MM.1S (cell line): ENCODE measurements around the gene PPP4R3A.
"Not testable (repeated sequence)": the region's sequence is repeated elsewhere in the genome, so short reads cannot be mapped to it uniquely, and the experiment has no call there.

Source experiments
- DNase-seq: peaks from one replicate; pipeline ENCODE4 v3.0.0-alpha.2; 2015
- H2AFZ ChIP-seq: fragments of 300-600 bp; sonication (generic); 2 replicates; pipeline ENCODE4 v1.6.0; 2016; ENCODE audit warnings: antibody characterized with exemption, low read length
- H3F3A ChIP-seq: fragments of 300-600 bp; sonication (generic); 2 replicates; pipeline ENCODE4 v1.6.1; 2016; ENCODE audit warnings: mild to moderate bottlenecking, antibody characterized with exemption, low read length, moderate library complexity, mixed read lengths; ENCODE audit not compliant: insufficient read depth
- H3K27ac ChIP-seq: fragments of 300-600 bp; sonication (generic); 2 replicates; pipeline ENCODE4 v1.5.1; 2016; ENCODE audit warnings: mild to moderate bottlenecking, low read length
- H3K27me3 ChIP-seq: fragments of 300-600 bp; sonication (generic); replicated peaks from 2 replicates; pipeline ENCODE4 v1.6.0; 2016; ENCODE audit warnings: low read length; ENCODE audit not compliant: insufficient read depth
- H3K36me3 ChIP-seq: fragments of 300-600 bp; sonication (generic); replicated peaks from 2 replicates; pipeline ENCODE4 v1.6.1; 2016; ENCODE audit warnings: mild to moderate bottlenecking, low read length, mixed read lengths; ENCODE audit not compliant: insufficient read depth
- H3K4me1 ChIP-seq: fragments of 300-600 bp; sonication (generic); 2 replicates; pipeline ENCODE4 v1.6.1; 2016; ENCODE audit warnings: low read length, mixed read lengths
- H3K4me2 ChIP-seq: fragments of 300-600 bp; sonication (generic); 2 replicates; pipeline ENCODE4 v1.6.0; 2016; ENCODE audit warnings: low read depth, low read length
- H3K4me3 ChIP-seq: fragments of 300-600 bp; sonication (generic); 2 replicates; pipeline ENCODE4 v1.5.1; 2016; ENCODE audit warnings: low read length, mixed read lengths
- H3K79me2 ChIP-seq: fragments of 300-600 bp; sonication (generic); 2 replicates; pipeline ENCODE4 v1.6.1; 2016; ENCODE audit warnings: mixed run types, low read length, mixed read lengths
- H3K9ac ChIP-seq: fragments of 300-600 bp; sonication (generic); 2 replicates; pipeline ENCODE4 v1.6.1; 2016; ENCODE audit warnings: low read length, mixed read lengths
- H3K9me2 ChIP-seq: fragments of 300-600 bp; sonication (generic); replicated peaks from 2 replicates; pipeline ENCODE4 v1.6.1; 2016; ENCODE audit warnings: mild to moderate bottlenecking, low read length, mixed read lengths; ENCODE audit not compliant: insufficient read depth
- H3K9me3 ChIP-seq: fragments of 300-600 bp; sonication (generic); replicated peaks from 2 replicates; pipeline ENCODE4 v1.6.1; 2016; ENCODE audit warnings: mild to moderate bottlenecking, low read length, mixed read lengths; ENCODE audit not compliant: insufficient read depth
- H4K20me1 ChIP-seq: fragments of 300-600 bp; sonication (generic); 2 replicates; pipeline ENCODE4 v1.6.1; 2016; ENCODE audit warnings: mild to moderate bottlenecking, low read length, moderate library complexity, mixed read lengths; ENCODE audit not compliant: insufficient read depth
- EZH2 ChIP-seq: fragments of 300-600 bp; sonication (generic); optimal IDR thresholded peaks from 2 replicates; pipeline ENCODE3; 2017; ENCODE audit warnings: low read depth, mild to moderate bottlenecking, antibody characterized with exemption, low read length, mixed read lengths
- EZH2phosphoT487 ChIP-seq: fragments of 300-600 bp; sonication (generic); IDR thresholded peaks from 2 replicates; pipeline ENCODE4 v1.6.1; 2018; ENCODE audit warnings: antibody characterized with exemption, low read length
- TF ChIP-seq, protein P1 (sequence below): fragments of 300-600 bp; sonication (generic); IDR thresholded peaks from 2 replicates; pipeline ENCODE4 v1.5.1; 2016; ENCODE audit warnings: antibody characterized with exemption, low read length, mixed read lengths

The PPP4R3A gene

DNA sequence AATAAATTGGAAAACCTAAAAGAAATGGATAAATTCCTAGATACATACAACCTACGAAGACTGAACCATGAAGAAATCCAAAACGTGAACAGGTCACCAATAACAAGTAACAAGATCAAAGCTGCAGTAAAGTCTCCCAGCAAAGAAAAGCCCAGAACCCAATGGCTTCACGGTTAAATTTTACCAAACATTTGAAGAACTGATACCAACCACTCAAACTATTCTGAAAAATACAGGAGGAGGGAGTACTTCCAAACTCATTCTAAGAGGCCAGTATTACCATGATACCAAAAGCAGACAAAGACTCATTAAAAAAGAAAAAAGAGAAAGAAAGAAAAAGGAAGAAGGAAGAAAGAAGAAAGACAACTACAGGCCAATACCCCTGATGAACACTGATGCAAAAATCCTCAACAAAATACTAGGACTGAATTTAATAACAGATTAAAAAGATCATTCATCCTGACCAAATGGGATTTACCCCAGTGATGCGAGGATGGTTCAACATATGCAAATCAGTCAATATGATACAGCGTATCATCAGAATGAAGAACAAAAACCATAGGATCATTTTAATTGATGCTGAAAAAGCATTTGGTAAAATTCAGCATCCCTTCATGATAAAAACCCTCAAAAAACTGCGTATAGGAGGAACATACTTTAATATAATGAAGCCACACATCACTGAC lies 65.6 kb downstream of the PPP4R3A start:
- H3K9ac ChIP-seq, result no peak overlapping the region
- no peak overlapping the region for H3K27ac ChIP-seq
- TF ChIP-seq EZH2 (no peak), EZH2phosphoT487 (no peak)
- no peaks in the 10 kb centered on the region for H3K27me3 ChIP-seq
- H3F3A ChIP-seq, result no peaks in the 10 kb centered on the region
- no peaks in the 10 kb centered on the region for H3K9me3 ChIP-seq
- H3K4me1 ChIP-seq, result no peaks in the 10 kb centered on the region
- H4K20me1 ChIP-seq, result no peaks in the 10 kb centered on the region
- DNase-seq, result no peak
- H3K4me2 ChIP-seq, result no peak overlapping the region
- H3K36me3 ChIP-seq, result no peaks in the 10 kb centered on the region
- no peaks in the 10 kb centered on the region for H3K79me2 ChIP-seq
- H3K4me3 ChIP-seq, result no peak overlapping the region
- no peaks in the 10 kb centered on the region for H3K9me2 ChIP-seq
- no peak overlapping the region for H2AFZ ChIP-seq

DNA sequence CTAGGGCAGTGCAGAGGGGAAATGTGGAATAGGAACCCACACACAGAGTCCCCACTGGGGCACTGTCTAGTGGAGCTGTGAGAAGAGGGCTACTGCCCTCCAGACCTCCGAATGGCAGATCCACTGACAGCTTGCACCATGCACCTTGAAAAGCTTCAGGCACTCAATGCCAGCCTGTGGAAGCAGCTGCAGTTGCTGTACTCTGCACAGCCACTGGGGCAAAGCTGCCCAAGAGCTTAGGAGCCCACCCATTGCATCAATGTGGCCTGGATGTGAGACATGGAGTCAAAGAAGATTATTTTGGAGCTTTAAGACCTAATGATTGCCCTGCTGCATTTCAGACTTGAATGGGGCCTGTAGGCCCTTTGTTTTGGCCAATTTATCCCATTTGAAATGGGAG lies 70.8 kb downstream of the PPP4R3A start:
- DNase-seq, result no peak
- no peak overlapping the region for H2AFZ ChIP-seq
- no peaks in the 10 kb centered on the region for H3K9me3 ChIP-seq
- no peak overlapping the region for H3K4me3 ChIP-seq
- H3K9me2 ChIP-seq, result no peaks in the 10 kb centered on the region
- no peaks in the 10 kb centered on the region for H3K4me1 ChIP-seq
- H3K9ac ChIP-seq, result no peak overlapping the region
- no peaks in the 10 kb centered on the region for H3K27me3 ChIP-seq
- no peaks in the 10 kb centered on the region for H3K36me3 ChIP-seq
- TF ChIP-seq EZH2phosphoT487, result no peak
- no peaks in the 10 kb centered on the region for H3K79me2 ChIP-seq
- no peak overlapping the region for H3K27ac ChIP-seq
- H3K4me2 ChIP-seq, result no peak overlapping the region
- H3F3A ChIP-seq, result no peaks in the 10 kb centered on the region
- H4K20me1 ChIP-seq, result no peaks in the 10 kb centered on the region

DNA sequence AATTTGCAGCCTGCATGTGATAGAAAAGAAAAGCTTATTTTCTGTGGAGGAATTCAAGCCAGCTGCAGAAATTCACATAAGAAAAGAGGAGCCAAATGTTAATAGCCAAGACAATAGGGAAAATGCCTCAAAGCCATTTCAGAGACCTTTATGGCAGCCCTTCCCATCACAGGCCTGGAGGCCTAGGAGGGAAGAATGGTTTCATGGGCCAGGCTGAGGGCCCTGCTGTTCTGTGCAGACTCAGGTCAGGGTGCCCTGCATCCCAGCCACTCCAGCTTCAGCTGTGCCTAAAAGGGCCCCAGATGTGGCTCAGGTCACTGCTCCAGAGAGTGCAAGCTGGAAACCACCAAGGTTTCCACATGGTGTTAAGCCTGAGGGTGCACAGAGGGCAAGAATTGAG lies 71.3 kb downstream of the PPP4R3A start:
- no peak for DNase-seq
- Histone ChIP-seq H3K4me3 (no peak overlapping the region), H3K27me3 (no peaks in the 10 kb centered on the region), H3K36me3 (no peaks in the 10 kb centered on the region), H3K79me2 (no peaks in the 10 kb centered on the region), H3K9me3 (no peaks in the 10 kb centered on the region), H3F3A (no peaks in the 10 kb centered on the region), H3K27ac (no peak overlapping the region), H3K4me1 (no peaks in the 10 kb centered on the region), H3K9me2 (no peaks in the 10 kb centered on the region), H3K9ac (no peak overlapping the region), H3K4me2 (no peak overlapping the region), H2AFZ (no peak overlapping the region), H4K20me1 (no peaks in the 10 kb centered on the region)
- TF ChIP-seq EZH2phosphoT487, result no peak
- TF ChIP-seq, protein P1, sequence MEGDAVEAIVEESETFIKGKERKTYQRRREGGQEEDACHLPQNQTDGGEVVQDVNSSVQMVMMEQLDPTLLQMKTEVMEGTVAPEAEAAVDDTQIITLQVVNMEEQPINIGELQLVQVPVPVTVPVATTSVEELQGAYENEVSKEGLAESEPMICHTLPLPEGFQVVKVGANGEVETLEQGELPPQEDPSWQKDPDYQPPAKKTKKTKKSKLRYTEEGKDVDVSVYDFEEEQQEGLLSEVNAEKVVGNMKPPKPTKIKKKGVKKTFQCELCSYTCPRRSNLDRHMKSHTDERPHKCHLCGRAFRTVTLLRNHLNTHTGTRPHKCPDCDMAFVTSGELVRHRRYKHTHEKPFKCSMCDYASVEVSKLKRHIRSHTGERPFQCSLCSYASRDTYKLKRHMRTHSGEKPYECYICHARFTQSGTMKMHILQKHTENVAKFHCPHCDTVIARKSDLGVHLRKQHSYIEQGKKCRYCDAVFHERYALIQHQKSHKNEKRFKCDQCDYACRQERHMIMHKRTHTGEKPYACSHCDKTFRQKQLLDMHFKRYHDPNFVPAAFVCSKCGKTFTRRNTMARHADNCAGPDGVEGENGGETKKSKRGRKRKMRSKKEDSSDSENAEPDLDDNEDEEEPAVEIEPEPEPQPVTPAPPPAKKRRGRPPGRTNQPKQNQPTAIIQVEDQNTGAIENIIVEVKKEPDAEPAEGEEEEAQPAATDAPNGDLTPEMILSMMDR, result no peak
- TF ChIP-seq EZH2, result no peak

DNA sequence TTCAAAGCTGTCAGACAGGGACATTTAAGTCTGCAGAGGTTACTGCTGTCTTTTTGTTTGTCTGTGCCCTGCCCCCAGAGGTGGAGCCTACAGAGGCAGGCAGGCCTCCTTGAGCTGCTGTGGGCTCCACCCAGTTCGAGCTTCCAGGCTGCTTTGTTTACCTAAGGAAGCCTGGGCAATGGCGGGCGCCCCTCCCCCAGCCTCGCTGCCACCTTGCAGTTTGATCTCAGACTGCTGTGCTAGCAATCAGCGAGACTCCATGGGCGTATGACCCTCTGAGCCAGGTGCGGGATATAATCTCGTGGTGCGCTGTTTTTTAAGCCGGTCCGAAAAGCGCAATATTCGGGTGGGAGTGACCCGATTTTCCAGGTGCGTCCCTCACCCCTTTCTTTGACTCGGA lies 73.8 kb downstream of the PPP4R3A start:
- not testable (repeated sequence) for H3K27me3 ChIP-seq, H3K27ac ChIP-seq, H3K4me3 ChIP-seq, H3K79me2 ChIP-seq, H3K9me3 ChIP-seq, H3K4me1 ChIP-seq, H2AFZ ChIP-seq, DNase-seq, H3K36me3 ChIP-seq, H3F3A ChIP-seq, H3K9ac ChIP-seq, H3K4me2 ChIP-seq, H4K20me1 ChIP-seq, H3K9me2 ChIP-seq

DNA sequence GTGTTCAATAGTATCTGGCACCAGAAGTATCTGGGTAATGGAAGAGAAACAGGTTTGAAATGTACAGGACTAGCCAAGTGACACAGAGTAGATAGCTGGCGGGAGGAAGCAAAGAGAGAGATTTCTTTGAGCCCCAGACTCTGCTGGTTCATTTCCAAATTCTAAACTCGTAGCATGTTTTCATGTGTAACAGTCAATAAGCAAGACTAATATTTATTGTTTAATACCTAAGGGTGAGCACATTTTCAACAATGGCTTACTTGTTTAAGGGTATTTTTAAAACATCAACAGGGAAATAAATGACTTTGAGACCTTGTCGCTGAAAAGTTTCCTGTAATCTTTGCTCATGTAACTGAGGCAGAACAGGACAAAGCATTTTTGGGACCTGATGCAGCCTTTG lies 80.7 kb downstream of the PPP4R3A start:
- no peak overlapping the region for H3K4me2 ChIP-seq
- DNase-seq, result no peak
- no peaks in the 10 kb centered on the region for H3K36me3 ChIP-seq
- no peaks in the 10 kb centered on the region for H3K9me3 ChIP-seq
- no peak overlapping the region for H3K9ac ChIP-seq
- H3K4me1 ChIP-seq, result no peaks in the 10 kb centered on the region
- H3K4me3 ChIP-seq, result no peak overlapping the region
- no peaks in the 10 kb centered on the region for H3K27me3 ChIP-seq
- H4K20me1 ChIP-seq, result no peaks in the 10 kb centered on the region
- H3K9me2 ChIP-seq, result no peaks in the 10 kb centered on the region
- TF ChIP-seq EZH2 (no peak), EZH2phosphoT487 (no peak)
- TF ChIP-seq, protein P1, result no peak
- no peak overlapping the region for H3K27ac ChIP-seq
- H3K79me2 ChIP-seq, result no peaks in the 10 kb centered on the region
- no peak overlapping the region for H2AFZ ChIP-seq
- no peaks in the 10 kb centered on the region for H3F3A ChIP-seq

DNA sequence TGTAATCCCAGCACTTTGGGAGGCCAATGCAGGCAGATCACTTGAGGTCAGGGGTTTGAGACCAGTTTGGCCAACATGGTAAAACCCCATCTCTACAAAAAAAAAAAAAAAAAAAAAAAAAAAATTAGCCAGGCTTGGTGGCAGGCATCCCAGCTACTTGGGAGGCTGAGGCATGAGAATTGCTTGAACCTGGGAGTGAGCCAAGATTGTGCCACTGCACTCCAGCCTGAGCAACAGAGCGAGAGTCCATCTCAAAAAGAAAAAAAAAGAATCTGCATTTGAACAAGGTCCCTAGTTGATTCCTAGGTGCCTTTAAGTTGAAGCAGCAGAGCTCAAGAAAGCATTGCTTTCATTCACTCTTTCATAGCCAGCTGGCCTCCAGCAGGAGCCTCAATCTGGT lies 81.2 kb downstream of the PPP4R3A start:
- not testable (repeated sequence) for H3K79me2 ChIP-seq, H3K27ac ChIP-seq, H3K4me3 ChIP-seq, H3K9me2 ChIP-seq, H3K36me3 ChIP-seq, H3K9me3 ChIP-seq, H3K4me2 ChIP-seq, H3K4me1 ChIP-seq, DNase-seq, H3K9ac ChIP-seq, H3F3A ChIP-seq, H2AFZ ChIP-seq, H3K27me3 ChIP-seq, H4K20me1 ChIP-seq
